H1 (cell line): ENCODE results near the gene GRIN2C. TPM values are rescaled to one million over a fixed set of nuclear protein-coding genes. Genes with fewer than 3 reads are reported as not detected.

Experiments
- CREB1 ChIP-seq: IDR thresholded peaks from 2 replicates; pipeline ENCODE4 v1.6.1; 2012; ENCODE audit warnings: inconsistent platforms
- polyA plus RNA-seq, 7 experiments: library from polyadenylated mRNA; depleted of rRNA in 3 of 7; stranded (reverse) in 5 of 7; unstranded in 2 of 7; fragments of >200 nt in 5 of 7; fragments of 200-250 nt in 2 of 7; gene quantifications; 1 replicate in 5 of 7; 2 replicates in 1 of 7; 4 replicates in 1 of 7; pipeline versions ENCODE4 v1.2.1 to v1.2.3, GENCODE V29; 2011 to 2013; ENCODE audit warnings: missing spikeins in 2 of 7, mixed read lengths in 2 of 7
- total RNA-seq: library from RNA; stranded (reverse); fragmentation: NEBNext Ultra II Directional; extraction: Animal tissue kit (Norgen Biotek cat#: 25700); gene quantifications from 2 replicates; pipeline ENCODE4 v1.2.1, GENCODE V29; 2021

Gene GRIN2C
- total and polyA plus RNA-seq, 2 of the 8 experiments (the other 6 are each of a cell fraction or from before 2014, with no cell fraction given) = 0.06 to 0.07 TPM

DNA sequence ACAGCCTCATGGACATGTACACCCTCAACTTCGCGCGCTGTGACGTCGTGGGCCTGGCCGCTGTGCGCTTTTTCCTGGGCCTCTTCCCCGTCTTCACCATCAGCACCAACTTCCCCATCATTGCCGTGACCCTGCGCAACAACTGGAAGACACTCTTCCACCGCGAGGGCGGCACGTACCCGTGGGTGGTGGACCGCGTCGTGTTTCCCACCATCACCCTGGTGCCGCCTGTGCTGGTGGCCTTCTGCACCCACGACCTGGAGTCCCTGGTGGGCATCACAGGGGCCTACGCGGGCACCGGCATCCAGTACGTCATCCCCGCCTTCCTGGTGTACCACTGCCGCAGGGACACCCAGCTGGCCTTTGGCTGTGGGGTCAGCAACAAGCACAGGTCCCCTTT, 23.5 kb downstream of the GRIN2C start (continued):
- TF ChIP-seq CREB1 = no peak
